NCI-H1436 (cell line): ENCODE measurements around the gene EMID1.
A peak's percentile ranks its signal among the peaks of the same experiment; 100 is the strongest.

Experiments
- DNase-seq: peaks from one replicate; lab custom pipeline; 2025; lab: John Stamatoyannopoulos, UW

EMID1 gene

GRCh38 chr22:29260601-29261315 lies 55.1 kb downstream of the EMID1 start:
- no peak for DNase-seq

DNA sequence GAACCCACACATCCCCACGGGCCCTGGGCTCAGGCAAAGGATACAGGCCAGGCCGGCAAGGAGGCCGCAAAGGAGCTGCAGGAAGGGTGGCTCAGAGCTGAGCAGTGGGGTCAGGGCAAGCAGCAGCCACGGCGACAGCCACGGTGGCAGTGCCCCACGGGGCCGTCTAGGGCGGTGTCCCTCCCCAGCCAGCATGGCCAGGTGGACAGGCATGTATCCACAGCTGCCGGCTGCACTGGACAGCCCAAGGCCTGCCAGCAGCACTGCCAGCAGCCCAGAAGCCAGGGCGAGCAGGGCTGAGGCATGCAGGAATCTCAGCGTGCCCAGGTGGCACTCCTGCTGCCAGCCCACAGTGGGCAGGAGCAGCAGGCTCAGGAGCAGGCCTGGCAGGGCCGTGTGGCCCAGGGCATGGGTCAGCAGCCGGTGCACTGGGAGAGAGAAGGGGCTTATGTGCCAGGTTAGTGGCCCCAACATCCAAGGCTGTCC lies 58.1 kb downstream of the EMID1 start:
- no peak for DNase-seq

DNA sequence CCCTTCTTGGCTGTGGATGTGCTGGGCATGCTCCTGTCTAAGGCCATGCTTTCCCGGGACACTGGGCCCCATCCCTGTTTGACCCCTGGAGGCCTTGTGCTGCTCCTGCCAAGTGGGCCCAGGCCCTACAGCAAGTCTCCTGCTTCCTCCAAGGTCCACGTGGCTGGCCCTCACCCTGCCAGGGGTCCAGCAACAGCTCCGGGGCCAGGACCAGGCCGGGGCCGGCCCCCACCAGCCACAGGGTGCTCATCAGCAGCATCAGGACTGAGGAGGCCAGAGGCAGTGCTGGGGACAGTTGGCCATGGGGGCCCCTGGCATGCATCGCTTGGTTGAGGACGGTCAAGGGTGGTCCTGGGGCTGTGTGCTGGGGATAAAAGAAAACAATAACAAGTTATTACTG lies 59.6 kb downstream of the EMID1 start:
- no peak for DNase-seq

- no peak for DNase-seq
Measured at GRCh38 chr22:29265929-29266328, 60.2 kb downstream of the EMID1 start.

DNA sequence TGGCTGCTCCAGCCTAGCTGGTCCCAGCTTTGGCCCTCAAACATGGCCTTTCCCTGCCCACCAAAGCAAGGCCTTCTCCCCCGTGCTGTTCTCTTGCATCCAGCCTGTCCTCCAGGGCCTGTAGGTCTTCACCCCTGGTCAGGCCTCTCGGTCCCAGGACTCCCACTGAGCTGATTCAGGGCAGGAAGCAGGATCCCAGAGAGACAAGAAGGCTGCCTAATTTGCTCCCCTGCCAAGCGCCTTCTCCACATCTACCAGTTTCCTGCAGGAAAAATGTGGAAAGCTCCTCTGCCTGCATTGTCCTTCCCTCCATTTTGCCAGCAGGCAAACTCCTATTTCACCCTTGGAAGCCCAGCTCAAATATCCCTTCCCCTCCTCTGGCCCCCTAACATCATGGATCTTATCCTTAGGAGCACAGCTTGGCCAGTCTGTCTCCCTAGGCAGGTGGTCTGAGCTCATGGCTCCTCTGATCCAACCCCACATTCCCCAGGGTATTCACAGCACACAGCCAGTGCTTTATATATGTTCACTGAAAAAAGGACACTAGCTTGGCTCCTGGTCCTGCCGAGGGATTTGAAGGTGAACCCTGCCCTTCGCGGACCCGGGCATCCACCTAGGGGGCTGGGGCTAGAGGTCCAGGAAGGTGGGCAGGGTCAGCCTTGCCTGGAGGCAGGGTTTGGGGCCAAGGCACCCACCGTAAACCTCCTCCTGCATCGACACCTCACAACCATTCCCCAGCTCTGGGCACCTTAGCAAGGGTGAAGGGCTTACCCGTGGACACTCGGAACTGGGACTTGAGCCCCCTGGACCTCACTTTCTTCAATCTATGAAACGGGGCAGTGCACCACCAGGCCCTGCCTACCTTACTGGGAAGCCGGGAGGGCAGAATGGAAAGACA lies 61.1 kb downstream of the EMID1 start:
- no peak for DNase-seq

DNA sequence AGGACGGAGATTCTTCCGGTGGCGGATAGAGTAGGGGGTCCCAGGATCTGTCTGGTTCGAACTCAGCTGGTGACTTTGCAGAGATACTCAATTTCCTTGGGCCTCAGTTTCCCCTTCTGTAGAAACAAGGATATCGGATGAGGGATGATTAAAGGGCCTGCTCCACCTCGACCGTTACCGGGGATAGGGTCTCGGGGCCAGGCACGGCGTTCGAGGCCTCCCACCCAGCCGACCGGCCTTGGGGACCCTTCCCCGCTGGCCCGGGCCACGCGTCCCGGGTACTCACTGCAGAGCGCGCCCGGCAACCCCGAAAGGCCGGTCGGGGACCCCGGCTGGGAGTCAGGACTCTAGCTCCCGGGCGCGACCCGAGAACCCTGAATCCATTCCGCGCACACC lies 61.8 kb downstream of the EMID1 start:
- DNase-seq, result no peak

DNA sequence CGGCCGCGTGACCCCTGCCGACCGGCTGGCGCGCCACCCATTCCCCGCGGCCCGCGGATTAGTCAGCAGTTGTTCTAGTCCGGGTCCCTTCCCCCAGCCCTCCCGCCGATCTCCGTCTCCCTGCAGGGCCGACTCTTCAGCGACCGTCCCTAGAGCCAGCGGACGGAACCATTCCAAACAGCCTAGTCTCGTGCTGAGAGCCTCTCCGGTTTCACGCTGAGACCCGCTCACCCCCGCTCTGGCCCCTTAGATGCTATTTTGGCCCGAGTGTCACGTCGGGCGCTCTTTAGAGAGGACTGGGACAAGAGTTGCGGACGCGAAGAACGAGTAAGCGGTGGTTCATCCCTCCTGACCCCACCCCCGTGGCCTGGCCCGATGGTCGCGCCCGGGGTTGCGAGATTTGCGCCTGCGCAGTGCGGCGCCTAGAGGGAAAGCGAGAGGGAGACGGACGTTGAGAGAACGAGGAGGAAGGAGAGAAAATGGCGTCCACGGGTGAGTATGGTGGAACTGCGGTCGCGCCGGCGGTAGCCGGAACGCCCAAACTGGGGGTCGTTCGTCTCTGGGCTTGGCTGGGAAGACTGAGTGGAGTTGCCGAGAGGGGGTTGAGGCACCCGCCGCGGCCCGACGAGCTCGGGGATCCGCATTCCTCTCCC lies 62.3 kb downstream of the EMID1 start, which contains the start of the genes EWSR1 and RHBDD3:
Gene EWSR1 (plus strand): TSS at position 411 of the 653 bp plus-strand sequence. CDS start 69 bp downstream, at position 480.
Gene RHBDD3 (minus strand): TSS at position 124 of the 653 bp plus-strand sequence. CDS start 2,355 bp downstream, outside the sequence.
- DNase-seq, result peak; percentile 90

- peak; percentile 18 for DNase-seq
Measured at GRCh38 chr22:29268511-29269229, 63.0 kb downstream of the EMID1 start.

DNA sequence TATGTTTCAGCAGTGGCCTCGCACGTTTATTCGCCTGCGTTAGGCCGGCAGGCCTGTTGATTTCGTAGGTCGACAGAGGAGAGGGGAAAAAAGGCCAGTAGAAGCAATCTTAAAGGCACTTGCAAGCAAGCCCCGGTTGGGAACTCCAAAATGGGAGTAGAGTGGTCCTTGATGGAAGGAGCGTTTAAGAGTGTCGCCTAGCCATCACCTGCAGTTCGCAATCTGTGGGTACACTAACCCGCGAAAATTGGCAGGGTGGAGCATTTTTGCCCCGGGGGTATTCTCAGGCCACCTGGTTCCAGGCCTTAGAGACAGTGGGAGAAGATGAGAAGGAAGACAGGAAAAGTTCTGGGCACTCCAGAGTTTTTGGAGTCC lies 63.5 kb downstream of the EMID1 start:
- no peak for DNase-seq

- no peak for DNase-seq
Measured at GRCh38 chr22:29269731-29270474, 64.2 kb downstream of the EMID1 start.

DNA sequence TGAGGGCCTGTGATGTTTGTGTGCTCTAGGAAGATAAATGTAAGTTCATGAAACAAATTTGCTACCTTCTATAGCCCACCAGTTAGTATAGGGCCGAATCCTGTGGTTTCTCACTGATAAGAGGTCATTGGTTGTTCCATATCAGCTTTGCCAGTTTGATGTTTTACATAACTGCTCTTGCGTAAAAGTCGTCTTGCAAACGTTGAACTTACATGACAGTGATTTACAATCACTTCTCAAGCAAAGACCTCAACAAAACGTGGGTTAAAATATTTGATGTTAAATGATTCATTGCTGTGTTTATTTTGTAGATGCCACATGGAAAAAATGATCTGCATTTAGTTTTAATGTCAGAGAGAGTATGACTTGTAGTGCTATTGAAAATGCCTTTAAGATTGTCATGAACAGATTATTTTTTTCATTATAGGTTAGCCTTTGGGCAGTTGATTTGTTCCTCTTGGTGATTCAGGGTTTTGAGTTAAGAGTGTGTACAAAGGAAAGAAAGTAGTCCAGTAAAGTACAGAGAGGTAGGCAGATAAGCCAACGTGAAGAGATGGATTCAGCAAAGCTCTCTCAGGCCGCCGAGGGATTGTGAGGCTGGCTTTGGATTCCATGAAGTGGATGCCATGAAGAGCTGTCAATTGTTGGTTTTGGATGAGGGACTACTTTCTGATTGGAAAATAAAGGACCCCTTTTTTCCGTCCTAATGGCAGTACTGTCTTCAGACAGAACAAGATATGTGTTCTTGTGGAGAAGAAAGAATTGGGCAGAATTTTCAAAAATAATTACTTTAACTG lies 65.0 kb downstream of the EMID1 start:
- no peak for DNase-seq

GRCh38 chr22:29272624-29273023 lies 66.9 kb downstream of the EMID1 start:
- DNase-seq, result no peak

DNA sequence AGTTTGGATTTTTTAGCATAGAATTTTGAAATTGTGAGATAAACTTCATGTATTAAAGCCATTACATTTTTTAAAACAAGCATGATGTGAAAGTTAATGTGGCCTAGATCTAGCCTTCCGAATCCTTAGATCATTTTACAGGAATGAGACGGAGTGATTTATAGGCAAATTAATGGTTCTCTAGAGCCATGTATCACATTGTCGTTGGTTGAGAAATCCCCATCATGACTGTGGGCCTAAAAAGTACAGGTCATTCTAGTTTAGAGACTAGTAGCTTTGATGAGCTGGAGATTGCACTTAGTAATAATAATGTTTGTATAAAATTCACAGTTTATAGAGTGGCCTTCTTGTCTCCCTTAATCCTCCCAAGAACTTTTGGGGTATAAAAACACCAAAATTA lies 69.5 kb downstream of the EMID1 start:
- no peak for DNase-seq

DNA sequence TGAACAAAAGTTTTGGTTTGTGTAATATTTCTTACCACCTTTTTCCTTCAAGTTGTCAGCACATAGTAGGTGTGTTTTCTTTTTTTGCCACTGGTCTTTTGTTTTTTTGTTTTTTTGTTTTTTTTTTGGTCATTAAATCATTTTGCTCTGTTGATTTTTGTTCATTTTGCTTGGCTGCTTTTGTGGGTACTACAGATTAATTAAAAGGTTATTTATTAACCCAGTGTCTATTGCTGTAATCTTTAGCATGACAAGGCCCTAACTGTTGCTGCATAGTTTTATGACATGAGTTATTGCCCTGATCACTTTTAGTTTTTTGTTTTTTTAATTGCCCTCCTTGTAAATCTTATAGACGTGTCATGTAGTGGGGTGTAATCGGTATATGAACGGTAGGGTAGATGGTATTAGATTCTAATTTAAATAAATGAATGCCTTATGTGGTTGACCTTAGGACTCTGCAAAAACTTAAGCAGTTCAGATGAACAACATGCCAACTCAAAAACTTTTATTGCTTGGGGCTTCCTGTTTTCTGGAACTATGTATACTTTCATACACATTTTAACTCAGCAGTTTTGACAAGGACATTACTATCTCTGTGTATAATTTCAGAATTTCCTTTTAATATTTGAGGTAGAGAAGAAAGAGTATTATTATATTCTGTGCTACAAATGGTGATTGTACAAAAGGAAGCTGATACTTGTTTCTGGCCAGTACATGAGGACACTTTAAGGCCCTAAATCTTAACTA lies 70.3 kb downstream of the EMID1 start:
- no peak for DNase-seq

DNA sequence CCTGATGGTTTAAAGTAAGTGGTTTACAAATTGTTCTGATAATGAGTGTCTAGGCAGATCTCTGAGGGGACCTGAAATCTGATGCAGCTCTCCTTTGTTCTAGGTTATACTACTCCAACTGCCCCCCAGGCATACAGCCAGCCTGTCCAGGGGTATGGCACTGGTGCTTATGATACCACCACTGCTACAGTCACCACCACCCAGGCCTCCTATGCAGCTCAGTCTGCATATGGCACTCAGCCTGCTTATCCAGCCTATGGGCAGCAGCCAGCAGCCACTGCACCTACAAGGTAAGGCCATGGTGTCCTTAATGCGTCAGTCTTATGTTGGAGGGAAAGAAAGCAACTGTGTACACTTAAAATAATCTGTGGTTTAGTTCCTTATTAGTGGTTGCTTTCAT lies 72.2 kb downstream of the EMID1 start:
- DNase-seq, result no peak

DNA sequence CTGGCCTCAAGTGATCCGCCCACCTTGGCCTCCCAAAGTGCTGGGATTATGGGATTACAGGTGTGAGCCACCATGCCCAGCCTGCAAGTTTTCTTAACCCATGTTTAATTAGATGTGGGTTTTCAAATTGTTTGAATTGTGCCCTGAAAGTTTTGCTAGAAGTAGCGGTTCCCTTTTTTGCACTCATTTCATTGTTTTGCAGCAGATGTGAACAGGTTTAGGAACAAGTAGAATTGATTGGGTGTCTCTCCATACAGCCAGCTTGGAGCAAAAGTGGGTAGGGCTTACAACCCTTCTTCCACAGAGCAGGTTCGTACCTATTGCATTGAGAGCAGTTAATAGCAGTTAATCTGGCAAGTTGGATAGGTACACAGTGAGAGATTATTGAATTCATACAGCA lies 78.5 kb downstream of the EMID1 start:
- no peak for DNase-seq

DNA sequence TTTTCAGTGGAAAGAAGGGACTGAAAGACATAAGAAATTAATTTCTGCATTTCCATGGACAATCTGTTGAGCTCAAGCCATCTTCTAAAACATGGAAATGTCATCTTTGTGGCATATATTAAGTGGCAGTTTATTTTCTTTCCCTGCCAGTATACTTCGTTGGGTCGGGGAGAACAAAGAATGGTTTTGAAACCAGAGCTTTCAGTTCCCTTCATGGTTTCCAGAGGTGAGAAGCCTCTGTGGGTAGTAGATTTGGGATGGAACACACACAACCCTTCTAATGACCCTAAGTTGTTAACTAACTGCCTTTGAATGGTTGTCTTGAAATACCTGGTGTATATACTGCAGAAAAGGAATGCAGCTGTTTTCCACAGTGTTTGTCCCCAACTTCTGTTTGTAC lies 83.1 kb downstream of the EMID1 start:
- no peak for DNase-seq

GRCh38 chr22:29290061-29290460 lies 84.4 kb downstream of the EMID1 start:
- no peak for DNase-seq

- no peak for DNase-seq
Measured at GRCh38 chr22:29291215-29291614, 85.5 kb downstream of the EMID1 start.

- DNase-seq, result no peak
Measured at GRCh38 chr22:29292379-29292778, 86.7 kb downstream of the EMID1 start.
